H9 (cell line): Measurements from ENCODE around the gene NAMPT. TPM values are rescaled to one million over a fixed set of nuclear protein-coding genes. Genes with fewer than 3 reads are reported as not detected.

ENCODE experiments used
- DNase-seq: peaks from one replicate; pipeline ENCODE4 v3.0.0-alpha.2; 2017
- H2AFZ ChIP-seq: one replicate; pipeline ENCODE4 v1.6.1; 2013; ENCODE audit warnings: mild to moderate bottlenecking, low read length, control low read depth, moderate library complexity
- H2AK5ac ChIP-seq: 2 replicates; pipeline ENCODE4 v1.6.1; 2013; ENCODE audit warnings: low read length, control low read depth, mixed read lengths; ENCODE audit not compliant: insufficient read length
- H2BK120ac ChIP-seq: one replicate; pipeline ENCODE4 v1.6.1; 2013; ENCODE audit warnings: low read depth, mild to moderate bottlenecking, low read length, control low read depth, inconsistent platforms; ENCODE audit not compliant: poor library complexity, severe bottlenecking
- H2BK12ac ChIP-seq: 2 replicates; pipeline ENCODE4 v1.6.1; 2013; ENCODE audit warnings: low read length, control low read depth, mixed read lengths, low read depth; ENCODE audit not compliant: insufficient read length
- H2BK15ac ChIP-seq: 2 replicates; pipeline ENCODE4 v1.6.1; 2013; ENCODE audit warnings: low read depth, low read length, control low read depth
- H2BK20ac ChIP-seq: one replicate; pipeline ENCODE4 v1.6.1; 2013; ENCODE audit warnings: low read depth, mild to moderate bottlenecking, low read length, control low read depth, inconsistent platforms; ENCODE audit not compliant: poor library complexity, severe bottlenecking
- H2BK5ac ChIP-seq: 2 replicates; pipeline ENCODE4 v1.6.1; 2013; ENCODE audit warnings: low read length, control low read depth, mixed read lengths; ENCODE audit not compliant: insufficient read length
- H3K14ac ChIP-seq: 2 replicates; pipeline ENCODE4 v1.6.1; 2013; ENCODE audit warnings: low read length, control low read depth; ENCODE audit not compliant: insufficient read depth
- H3K18ac ChIP-seq: 2 replicates; pipeline ENCODE4 v1.6.1; 2013; ENCODE audit warnings: low read depth, mild to moderate bottlenecking, mixed read lengths, low read length, control low read depth; ENCODE audit not compliant: insufficient read length
- H3K23ac ChIP-seq: 2 replicates; pipeline ENCODE4 v1.6.1; 2013; ENCODE audit warnings: low read length, control low read depth, mixed read lengths, low read depth; ENCODE audit not compliant: insufficient read length
- H3K23me2 ChIP-seq: 2 replicates; pipeline ENCODE4 v1.6.1; 2013; ENCODE audit warnings: low read depth, mild to moderate bottlenecking, mixed read lengths, low read length, control low read depth; ENCODE audit not compliant: insufficient read length, poor library complexity, severe bottlenecking
- H3K27ac ChIP-seq: 2 replicates; pipeline ENCODE4 v1.5.1; 2013; ENCODE audit warnings: low read length, control low read depth, mixed read lengths, low read depth; ENCODE audit not compliant: insufficient read length
- H3K27me3 ChIP-seq: 2 replicates; pipeline ENCODE4 v1.6.1; 2013; ENCODE audit warnings: low read length, control low read depth, inconsistent platforms; ENCODE audit not compliant: insufficient read depth
- H3K4ac ChIP-seq: 2 replicates; pipeline ENCODE4 v1.6.1; 2013; ENCODE audit warnings: low read depth, mild to moderate bottlenecking, control low read depth, inconsistent platforms, low read length, moderate library complexity
- H3K4me1 ChIP-seq: 2 replicates; pipeline ENCODE4 v1.6.1; 2013; ENCODE audit warnings: low read length, control low read depth, inconsistent platforms; ENCODE audit not compliant: insufficient read depth
- H3K4me2 ChIP-seq: 2 replicates; pipeline ENCODE4 v1.6.1; 2013; ENCODE audit warnings: low read length, control low read depth, mixed read lengths; ENCODE audit not compliant: insufficient read length, insufficient read depth
- H3K56ac ChIP-seq: 2 replicates; pipeline ENCODE4 v1.6.1; 2013; ENCODE audit warnings: low read depth, mild to moderate bottlenecking, mixed read lengths, low read length, control low read depth; ENCODE audit not compliant: insufficient read length
- H3K79me1 ChIP-seq: 2 replicates; pipeline ENCODE4 v1.6.1; 2013; ENCODE audit warnings: low read depth, mild to moderate bottlenecking, moderate library complexity, low read length, control low read depth, inconsistent platforms; ENCODE audit not compliant: insufficient read depth, poor library complexity, severe bottlenecking
- H3K79me2 ChIP-seq: 2 replicates; pipeline ENCODE4 v1.6.1; 2013; ENCODE audit warnings: low read length, control low read depth, inconsistent platforms; ENCODE audit not compliant: insufficient read depth
- H3K9ac ChIP-seq: 2 replicates; pipeline ENCODE4 v1.6.1; 2013; ENCODE audit warnings: low read length, control low read depth, mixed read lengths; ENCODE audit not compliant: insufficient read length; ENCODE audit errors: extremely low read depth
- H3K9me3 ChIP-seq: one replicate; pipeline ENCODE4 v1.6.1; 2013; ENCODE audit warnings: low read depth, low read length, inconsistent platforms; ENCODE audit not compliant: control insufficient read depth
- H3T11ph ChIP-seq: one replicate; pipeline ENCODE4 v1.6.1; 2013; ENCODE audit warnings: mild to moderate bottlenecking, low read length, control low read depth, inconsistent platforms
- H4K20me1 ChIP-seq: one replicate; pipeline ENCODE4 v1.6.1; 2013; ENCODE audit not compliant: control insufficient read depth, insufficient read length, insufficient read depth
- H4K5ac ChIP-seq: 2 replicates; pipeline ENCODE4 v1.6.1; 2013; ENCODE audit warnings: low read depth, mild to moderate bottlenecking, mixed read lengths, low read length, control low read depth; ENCODE audit not compliant: insufficient read length
- H4K8ac ChIP-seq: replicated peaks from 2 replicates; pipeline ENCODE4 v1.6.1; 2013; ENCODE audit warnings: low read length, control low read depth, mixed read lengths, low read depth; ENCODE audit not compliant: insufficient read length
- H4K91ac ChIP-seq: 2 replicates; pipeline ENCODE4 v1.6.1; 2013; ENCODE audit warnings: low read depth, mild to moderate bottlenecking, moderate library complexity, mixed read lengths, low read length, control low read depth; ENCODE audit not compliant: insufficient read length
- H3K27ac Mint-ChIP-seq, 3 experiments: 2 replicates in 2 of 3; 3 replicates in 1 of 3; pipeline ENCODE4 v1.8.0; 2020 to 2021; ENCODE audit warnings: mixed read lengths in 3 of 3, mild to moderate bottlenecking in 1 of 3, moderate library complexity in 1 of 3
- H3K27me3 Mint-ChIP-seq: 2 replicates; pipeline ENCODE4 v1.8.0; 2021; ENCODE audit warnings: low read depth, mild to moderate bottlenecking, moderate library complexity, mixed read lengths
- H3K36me3 Mint-ChIP-seq, 3 experiments: 2 replicates in 2 of 3; 3 replicates in 1 of 3; pipeline ENCODE4 v1.8.0; 2020 to 2021; ENCODE audit warnings: low read depth in 3 of 3, mixed read lengths in 3 of 3; ENCODE audit not compliant: insufficient read depth in 1 of 3
- H3K4me1 Mint-ChIP-seq, 2 experiments: 2 replicates each; pipeline ENCODE4 v1.8.0; 2020; ENCODE audit warnings: mixed read lengths in 2 of 2
- H3K4me3 Mint-ChIP-seq, 2 experiments: 2 replicates in 1 of 2; 3 replicates in 1 of 2; pipeline ENCODE4 v1.8.0; 2020 to 2021; ENCODE audit warnings: mild to moderate bottlenecking in 2 of 2, mixed read lengths in 2 of 2, moderate library complexity in 1 of 2
- H3K9me3 Mint-ChIP-seq, 2 experiments: 2 replicates in 1 of 2; 3 replicates in 1 of 2; pipeline ENCODE4 v1.8.0; 2020; ENCODE audit warnings: mild to moderate bottlenecking in 2 of 2, mixed read lengths in 2 of 2, moderate library complexity in 1 of 2
- CTCF ChIP-seq: fragments of 200-600 bp; sonication (generic); conservative IDR thresholded peaks from 3 replicates; pipeline ENCODE4 v1.8.0; 2021; ENCODE audit warnings: antibody characterized with exemption, mild to moderate bottlenecking
- WGBS: extraction: QIAGEN DNeasy Blood & Tissue Kit; methylation state at CpG from one replicate; pipeline ENCODE4 v1.1.7; 2013; ENCODE audit warnings: missing lambda C conversion rate, low lambda C conversion rate, mixed read lengths; ENCODE audit not compliant: insufficient read length; ENCODE audit errors: extremely low coverage; 5-methylcytosine and 5-hydroxymethylcytosine counted together
- total RNA-seq: library from RNA; stranded (reverse); gene quantifications from 2 replicates; pipeline ENCODE4 v1.2.1, GENCODE V29; 2021

Gene NAMPT
- total RNA-seq, 1 experiment from 2014 or later = 83.5 TPM

GRCh38 chr7:106270122-106270977, 14.4 kb downstream of the NAMPT start:
- TF ChIP-seq CTCF = no peak
- Histone ChIP-seq H3K4me2 (no peak overlapping the region), H3K9ac (no peak overlapping the region), H4K91ac (no peak overlapping the region), H2BK5ac (no peak overlapping the region), H3K4me1 (no peaks in the 10 kb centered on the region), H3K79me1 (no peaks in the 10 kb centered on the region), H4K8ac (no peak overlapping the region), H2AK5ac (no peak overlapping the region), H3K23me2 (no peaks in the 10 kb centered on the region), H4K5ac (no peak overlapping the region), H3K23ac (no peak overlapping the region), H2BK12ac (no peak overlapping the region), H3K18ac (no peak overlapping the region), H3K9me3 (no peaks in the 10 kb centered on the region), H2BK120ac (no peak overlapping the region), H3K27ac (no peak overlapping the region), H4K20me1 (no peaks in the 10 kb centered on the region), H3K79me2 (no peaks in the 10 kb centered on the region), H3K56ac (no peak overlapping the region), H3T11ph (no peak overlapping the region), H3K14ac (no peak overlapping the region), H3K27me3 (no peaks in the 10 kb centered on the region), H2BK15ac (no peak overlapping the region), H3K4ac (no peak overlapping the region), H2AFZ (no peak overlapping the region), H2BK20ac (no peak overlapping the region)
- Mint-ChIP-seq H3K36me3 (peaks cover 15 to 75% (median 68%) of the 10 kb centered on the region in 3 experiments; a peak in 6 of 7 replicates), H3K27ac (peak overlapping the region in 2 of 3 experiments; percentile 12 to 14; a peak in 1 of 7 replicates), H3K9me3 (no peaks in the 10 kb centered on the region), H3K4me1 (no peaks in the 10 kb centered on the region), H3K4me3 (no peak overlapping the region), H3K27me3 (no peaks in the 10 kb centered on the region)
- no peak for DNase-seq
- no CpG with 5 or more reads among the region's 5 CpGs for WGBS
